Ishikawa (cell line): Measurements from ENCODE around the gene ITGA11.

Experiments used
- CEBPB ChIP-seq: IDR thresholded peaks from 2 replicates; pipeline ENCODE4 v1.6.1; 2012
- CREB1 ChIP-seq: IDR thresholded peaks from 2 replicates; pipeline ENCODE4 v1.6.1; 2012; ENCODE audit warnings: low read depth
- REST ChIP-seq: IDR thresholded peaks from 2 replicates; pipeline ENCODE4 v1.6.1; 2012; ENCODE audit warnings: low read depth, mild to moderate bottlenecking
- TEAD4 ChIP-seq: IDR thresholded peaks from 2 replicates; pipeline ENCODE4 v1.6.1; 2012

GRCh38 chr15:68371851-68372250, 60.1 kb downstream of the ITGA11 start:
- TF ChIP-seq TEAD4 (no peak), REST (no peak), CREB1 (no peak), CEBPB (no peak)
